HepG2 (cell line): ENCODE data around the gene TMEM167B. TPM values are rescaled to one million over a fixed set of nuclear protein-coding genes. Genes with fewer than 3 reads are reported as not detected.

Experiments
- AGO1 ChIP-seq: fragments of 200-400 bp; formaldehyde crosslinking; IDR thresholded peaks from 2 replicates; pipeline ENCODE4 v1.6.1; 2017; ENCODE audit warnings: mild to moderate bottlenecking, low read depth, low read length, moderate library complexity; ENCODE audit not compliant: poor library complexity, severe bottlenecking
- ARHGAP35 ChIP-seq: sonication (generic); formaldehyde crosslinking; IDR thresholded peaks from 2 replicates; pipeline ENCODE4 v1.9.0; 2022; ENCODE audit warnings: mild to moderate bottlenecking, inconsistent platforms, moderate library complexity, missing genetic modification reagents, borderline replicate concordance
- ATF7-NPFF ChIP-seq: sonication (generic); formaldehyde crosslinking; IDR thresholded peaks from 2 replicates; pipeline ENCODE4 v1.8.1; 2023; ENCODE audit warnings: mild to moderate bottlenecking, low read depth, missing genetic modification reagents, moderate library complexity
- KDM3A ChIP-seq: IDR thresholded peaks from 2 replicates; pipeline ENCODE4 v1.6.1; 2018; ENCODE audit warnings: low read depth, missing compliant biosample characterization
- MIXL1 ChIP-seq: IDR thresholded peaks from 2 replicates; pipeline ENCODE4 v1.6.1; 2016
- MTA1 ChIP-seq: sonication (generic); formaldehyde crosslinking; IDR thresholded peaks from 2 replicates; pipeline ENCODE4 v1.4.0; 2020; ENCODE audit warnings: missing genetic modification reagents, mild to moderate bottlenecking, borderline replicate concordance
- NCOA2 ChIP-seq: sonication (generic); formaldehyde crosslinking; IDR thresholded peaks from 2 replicates; pipeline ENCODE4 v1.8.0; 2022; ENCODE audit warnings: inconsistent platforms
- NR2F1 ChIP-seq, 2 experiments: fragments of 450-650 bp in 1 of 2; formaldehyde crosslinking in 1 of 2; IDR thresholded peaks; 2 replicates each; pipeline versions ENCODE4 v1.5.0 to v1.6.1; 2016 to 2020; ENCODE audit warnings: mild to moderate bottlenecking in 1 of 2, missing compliant biosample characterization in 1 of 2, missing genetic modification reagents in 1 of 2, moderate library complexity in 1 of 2
- SCMH1 ChIP-seq: sonication (generic); formaldehyde crosslinking; IDR thresholded peaks from 2 replicates; pipeline ENCODE4 v1.9.0; 2021; ENCODE audit warnings: missing genetic modification reagents, mild to moderate bottlenecking, borderline replicate concordance
- TCF12 ChIP-seq, 2 experiments: fragments of 450-650 bp in 1 of 2; sonication (generic) in 1 of 2; formaldehyde crosslinking in 1 of 2; IDR thresholded peaks; 2 replicates each; pipeline versions ENCODE4 v1.6.1 to v1.8.0; 2017 to 2022; ENCODE audit warnings: antibody characterized with exemption in 1 of 2, mild to moderate bottlenecking in 1 of 2, missing genetic modification reagents in 1 of 2, moderate library complexity in 1 of 2
- ZBTB21 ChIP-seq: sonication (generic); formaldehyde crosslinking; IDR thresholded peaks from 2 replicates; pipeline ENCODE4 v1.4.0; 2020; ENCODE audit warnings: missing genetic modification reagents
- ZNF230 ChIP-seq: sonication (generic); formaldehyde crosslinking; IDR thresholded peaks from 2 replicates; pipeline ENCODE4 v1.4.0; 2020; ENCODE audit warnings: mild to moderate bottlenecking, missing genetic modification reagents
- ZNF446 ChIP-seq: sonication (generic); formaldehyde crosslinking; IDR thresholded peaks from 2 replicates; pipeline ENCODE4 v1.5.0; 2020; ENCODE audit warnings: mild to moderate bottlenecking, missing genetic modification reagents
- ZNF672 ChIP-seq: sonication (generic); formaldehyde crosslinking; IDR thresholded peaks from 2 replicates; pipeline ENCODE4 v1.8.1; 2022; ENCODE audit warnings: missing genetic modification reagents
- ZSCAN30 ChIP-seq: sonication (generic); formaldehyde crosslinking; IDR thresholded peaks from 2 replicates; pipeline ENCODE4 v1.5.0; 2020; ENCODE audit warnings: mild to moderate bottlenecking, missing genetic modification reagents
- polyA plus RNA-seq, 8 experiments: library from polyadenylated mRNA; depleted of rRNA in 3 of 8; stranded (reverse) in 7 of 8; unstranded in 1 of 8; fragments of >200 nt; fragmentation: Illumina TruSeq in 4 of 8; extraction: Trizol in 4 of 8; gene quantifications; 2 replicates each; pipeline versions ENCODE4 v1.2.1 to v1.2.3, GENCODE V29; 2011 to 2016; ENCODE audit warnings: low read depth in 4 of 8, missing spikeins in 1 of 8, mixed read lengths in 1 of 8; ENCODE audit not compliant: insufficient read depth in 1 of 8
- total RNA-seq, 5 experiments: library from RNA; depleted of rRNA; stranded (reverse); fragments of >200 nt; fragmentation: Illumina TruSeq; extraction: Trizol; gene quantifications; 2 replicates each; pipeline ENCODE4 v1.2.3, GENCODE V29; 2016; ENCODE audit warnings: low read depth in 1 of 5
- TF ChIP-seq, protein P1 (sequence below): sonication (generic); formaldehyde crosslinking; IDR thresholded peaks from 2 replicates; pipeline ENCODE4 v1.9.0; 2021; ENCODE audit warnings: missing genetic modification reagents, borderline replicate concordance
- TF ChIP-seq, protein P2 (sequence below): IDR thresholded peaks from 2 replicates; pipeline ENCODE4 v1.6.1; 2016; ENCODE audit warnings: low read depth, borderline replicate concordance
- TF ChIP-seq, protein P3 (sequence below): sonication (generic); formaldehyde crosslinking; IDR thresholded peaks from 2 replicates; pipeline ENCODE4 v1.5.0; 2020; ENCODE audit warnings: mild to moderate bottlenecking, missing genetic modification reagents
- TF ChIP-seq, protein P4 (sequence below): sonication (generic); formaldehyde crosslinking; IDR thresholded peaks from 2 replicates; pipeline ENCODE4 v1.5.1; 2020; ENCODE audit warnings: missing genetic modification reagents, mild to moderate bottlenecking, borderline replicate concordance
- TF ChIP-seq, protein P5 (sequence below): sonication (generic); formaldehyde crosslinking; IDR thresholded peaks from 2 replicates; pipeline ENCODE4 v1.5.0; 2020; ENCODE audit warnings: missing genetic modification reagents

TMEM167B gene
- total and polyA plus RNA-seq, 2 of the 13 experiments (the other 11 are each of a cell fraction or from before 2014, with no cell fraction given): 9.5 to 22.4 TPM

DNA sequence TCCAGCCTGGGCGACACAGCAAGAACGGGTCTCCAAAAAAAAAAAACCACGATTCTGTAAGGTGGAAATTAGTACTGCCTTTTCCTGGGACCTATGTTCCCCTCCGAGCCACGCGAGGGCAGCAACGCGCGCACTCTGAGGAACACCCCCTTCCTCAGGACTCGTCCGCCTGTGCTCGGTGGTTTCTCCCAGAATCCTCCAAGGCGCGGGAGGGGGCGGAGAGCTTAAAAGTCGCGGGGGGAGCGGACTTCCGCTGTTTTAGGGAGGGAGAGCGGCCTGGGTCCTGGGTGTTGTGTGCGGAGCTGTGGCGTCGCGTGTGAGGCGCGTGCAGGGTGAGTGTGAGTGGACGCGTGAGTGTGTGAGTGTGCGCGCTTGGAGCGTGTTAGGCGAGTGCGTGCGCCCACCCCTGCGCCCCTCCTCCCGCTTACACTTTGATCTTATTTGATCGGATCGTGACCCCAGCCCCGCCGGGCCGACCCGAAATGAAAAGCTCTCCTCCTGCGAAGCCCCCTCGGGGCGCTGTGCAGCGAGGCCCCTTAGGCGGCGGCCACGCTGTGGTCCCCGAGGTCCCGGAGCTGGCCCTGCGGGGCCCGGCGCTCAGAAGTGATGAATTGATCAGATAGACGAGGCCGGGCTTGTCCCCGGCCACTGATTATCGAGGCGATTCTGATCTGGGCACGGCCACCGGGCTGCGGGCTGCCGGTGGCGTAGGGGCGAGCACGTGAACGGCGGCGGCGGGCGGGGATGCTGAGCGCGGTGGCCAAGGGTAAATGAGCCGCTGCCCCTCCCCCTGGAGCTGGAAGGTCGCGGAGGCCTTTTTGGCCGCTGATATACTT lies 9.6 kb downstream of the TMEM167B start (continued):
- no peak for TF ChIP-seq SCMH1
- TF ChIP-seq ARHGAP35 (CRISPR knock-in tag): peak; percentile 90
- TF ChIP-seq, protein P1, sequence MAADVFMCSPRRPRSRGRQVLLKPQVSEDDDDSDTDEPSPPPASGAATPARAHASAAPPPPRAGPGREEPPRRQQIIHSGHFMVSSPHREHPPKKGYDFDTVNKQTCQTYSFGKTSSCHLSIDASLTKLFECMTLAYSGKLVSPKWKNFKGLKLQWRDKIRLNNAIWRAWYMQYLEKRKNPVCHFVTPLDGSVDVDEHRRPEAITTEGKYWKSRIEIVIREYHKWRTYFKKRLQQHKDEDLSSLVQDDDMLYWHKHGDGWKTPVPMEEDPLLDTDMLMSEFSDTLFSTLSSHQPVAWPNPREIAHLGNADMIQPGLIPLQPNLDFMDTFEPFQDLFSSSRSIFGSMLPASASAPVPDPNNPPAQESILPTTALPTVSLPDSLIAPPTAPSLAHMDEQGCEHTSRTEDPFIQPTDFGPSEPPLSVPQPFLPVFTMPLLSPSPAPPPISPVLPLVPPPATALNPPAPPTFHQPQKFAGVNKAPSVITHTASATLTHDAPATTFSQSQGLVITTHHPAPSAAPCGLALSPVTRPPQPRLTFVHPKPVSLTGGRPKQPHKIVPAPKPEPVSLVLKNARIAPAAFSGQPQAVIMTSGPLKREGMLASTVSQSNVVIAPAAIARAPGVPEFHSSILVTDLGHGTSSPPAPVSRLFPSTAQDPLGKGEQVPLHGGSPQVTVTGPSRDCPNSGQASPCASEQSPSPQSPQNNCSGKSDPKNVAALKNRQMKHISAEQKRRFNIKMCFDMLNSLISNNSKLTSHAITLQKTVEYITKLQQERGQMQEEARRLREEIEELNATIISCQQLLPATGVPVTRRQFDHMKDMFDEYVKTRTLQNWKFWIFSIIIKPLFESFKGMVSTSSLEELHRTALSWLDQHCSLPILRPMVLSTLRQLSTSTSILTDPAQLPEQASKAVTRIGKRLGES (CRISPR knock-in tag): peak; percentile 76; the same call in 1 of the 2 replicates
- TF ChIP-seq, protein P2, sequence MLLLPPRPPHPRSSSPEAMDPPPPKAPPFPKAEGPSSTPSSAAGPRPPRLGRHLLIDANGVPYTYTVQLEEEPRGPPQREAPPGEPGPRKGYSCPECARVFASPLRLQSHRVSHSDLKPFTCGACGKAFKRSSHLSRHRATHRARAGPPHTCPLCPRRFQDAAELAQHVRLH (CRISPR knock-in tag): no peak; the same call in 1 of the 2 replicates
- no peak for TF ChIP-seq TCF12 (IDR thresholded peaks at IDR 0.05)
- peak; percentile 10; the same call in 1 of the 2 replicates for TF ChIP-seq TCF12 (CRISPR knock-in tag; IDR thresholded peaks at IDR 0.05)
- peak; percentile 95 for TF ChIP-seq ZNF446 (CRISPR knock-in tag)
- peak; percentile 69; the same call in 1 of the 2 replicates for TF ChIP-seq KDM3A (CRISPR knock-in tag)
- TF ChIP-seq MTA1 (CRISPR knock-in tag): peak; percentile 80; the same call in 1 of the 2 replicates
- TF ChIP-seq, protein P3, sequence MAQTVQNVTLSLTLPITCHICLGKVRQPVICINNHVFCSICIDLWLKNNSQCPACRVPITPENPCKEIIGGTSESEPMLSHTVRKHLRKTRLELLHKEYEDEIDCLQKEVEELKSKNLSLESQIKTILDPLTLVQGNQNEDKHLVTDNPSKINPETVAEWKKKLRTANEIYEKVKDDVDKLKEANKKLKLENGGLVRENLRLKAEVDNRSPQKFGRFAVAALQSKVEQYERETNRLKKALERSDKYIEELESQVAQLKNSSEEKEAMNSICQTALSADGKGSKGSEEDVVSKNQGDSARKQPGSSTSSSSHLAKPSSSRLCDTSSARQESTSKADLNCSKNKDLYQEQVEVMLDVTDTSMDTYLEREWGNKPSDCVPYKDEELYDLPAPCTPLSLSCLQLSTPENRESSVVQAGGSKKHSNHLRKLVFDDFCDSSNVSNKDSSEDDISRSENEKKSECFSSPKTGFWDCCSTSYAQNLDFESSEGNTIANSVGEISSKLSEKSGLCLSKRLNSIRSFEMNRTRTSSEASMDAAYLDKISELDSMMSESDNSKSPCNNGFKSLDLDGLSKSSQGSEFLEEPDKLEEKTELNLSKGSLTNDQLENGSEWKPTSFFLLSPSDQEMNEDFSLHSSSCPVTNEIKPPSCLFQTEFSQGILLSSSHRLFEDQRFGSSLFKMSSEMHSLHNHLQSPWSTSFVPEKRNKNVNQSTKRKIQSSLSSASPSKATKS: peak; percentile 95
- TF ChIP-seq, protein P4, sequence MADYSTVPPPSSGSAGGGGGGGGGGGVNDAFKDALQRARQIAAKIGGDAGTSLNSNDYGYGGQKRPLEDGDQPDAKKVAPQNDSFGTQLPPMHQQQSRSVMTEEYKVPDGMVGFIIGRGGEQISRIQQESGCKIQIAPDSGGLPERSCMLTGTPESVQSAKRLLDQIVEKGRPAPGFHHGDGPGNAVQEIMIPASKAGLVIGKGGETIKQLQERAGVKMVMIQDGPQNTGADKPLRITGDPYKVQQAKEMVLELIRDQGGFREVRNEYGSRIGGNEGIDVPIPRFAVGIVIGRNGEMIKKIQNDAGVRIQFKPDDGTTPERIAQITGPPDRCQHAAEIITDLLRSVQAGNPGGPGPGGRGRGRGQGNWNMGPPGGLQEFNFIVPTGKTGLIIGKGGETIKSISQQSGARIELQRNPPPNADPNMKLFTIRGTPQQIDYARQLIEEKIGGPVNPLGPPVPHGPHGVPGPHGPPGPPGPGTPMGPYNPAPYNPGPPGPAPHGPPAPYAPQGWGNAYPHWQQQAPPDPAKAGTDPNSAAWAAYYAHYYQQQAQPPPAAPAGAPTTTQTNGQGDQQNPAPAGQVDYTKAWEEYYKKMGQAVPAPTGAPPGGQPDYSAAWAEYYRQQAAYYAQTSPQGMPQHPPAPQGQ: no peak
- no peak; the same call in none of the 2 replicates for TF ChIP-seq MIXL1 (CRISPR knock-in tag)
- TF ChIP-seq ZNF230: peak; percentile 97
- peak; percentile 75 for TF ChIP-seq NCOA2 (CRISPR knock-in tag)
- peak; percentile 39 for TF ChIP-seq AGO1
- TF ChIP-seq ZBTB21 (CRISPR knock-in tag): no peak; the same call in 1 of the 2 replicates
- TF ChIP-seq NR2F1 (CRISPR knock-in tag; IDR thresholded peaks at IDR 0.05): peak in 1 of 2 experiments; percentile 26; a peak in 1 of 4 replicates
- TF ChIP-seq, protein P5, sequence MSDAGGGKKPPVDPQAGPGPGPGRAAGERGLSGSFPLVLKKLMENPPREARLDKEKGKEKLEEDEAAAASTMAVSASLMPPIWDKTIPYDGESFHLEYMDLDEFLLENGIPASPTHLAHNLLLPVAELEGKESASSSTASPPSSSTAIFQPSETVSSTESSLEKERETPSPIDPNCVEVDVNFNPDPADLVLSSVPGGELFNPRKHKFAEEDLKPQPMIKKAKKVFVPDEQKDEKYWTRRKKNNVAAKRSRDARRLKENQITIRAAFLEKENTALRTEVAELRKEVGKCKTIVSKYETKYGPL (CRISPR knock-in tag): no peak
- 0 out of 2 replicates have a peak, but pooled peaks have one; percentile 64 for TF ChIP-seq ZNF672 (CRISPR knock-in tag)
- TF ChIP-seq ATF7-NPFF (CRISPR knock-in tag): peak; percentile 93
- no peak for TF ChIP-seq ZSCAN30
